K562 (cell line): Measurements from ENCODE around the gene ASNS. TPM values are rescaled to one million over a fixed set of nuclear protein-coding genes. Genes with fewer than 3 reads are reported as not detected.

Source experiments
- ATAC-seq: fragments of 200-7000 bp; cut with Tn5 transposase; 3 replicates; pipeline ENCODE4 v1.9.1; 2020; ENCODE audit warnings: moderate library complexity
- BruUV-seq: library from RNA; stranded (reverse); fragments of 400-500 nt; replicated peaks from 2 replicates; lab custom pipeline; 2021; lab: Mats Ljungman, UMichigan
- CTCF ChIA-PET: fragments of 300-600 bp; formaldehyde crosslinking; extraction: SDS; loops from one replicate; lab custom pipeline; 2021; ENCODE audit warnings: low intra/inter-chr PET ratio; lab: Yijun Ruan, JAX
- POLR2A ChIA-PET: fragments of 300-600, 350-650 bp; sonication (Branson Sonifier 250); formaldehyde crosslinking; extraction: SDS; loops from one replicate; lab custom pipeline; 2021; ENCODE audit warnings: antibody characterized with exemption, inconsistent platforms; lab: Yijun Ruan, JAX
- DNase-seq, 4 experiments: peaks; one replicate each; pipeline versions ENCODE4 v3.0.0 to v3.0.0-alpha.2; 2011 to 2018; ENCODE audit warnings: low spot score in 3 of 4, mixed read lengths in 3 of 4; ENCODE audit errors: extremely low read depth in 1 of 4
- FAIRE-seq: peaks from 2 replicates; lab custom pipeline; 2011; peaks lifted over from hg19 to GRCh38; lab: Jason Lieb, UNC
- H2AFZ ChIP-seq: 2 replicates; pipeline ENCODE4 v1.6.0; 2011; ENCODE audit warnings: low read depth, low read length, control low read depth, inconsistent platforms
- H3K27ac ChIP-seq: fragments of 200-600 bp; 3 replicates; pipeline ENCODE4 v1.8.0; 2011; ENCODE audit warnings: low read depth, mild to moderate bottlenecking, control low read depth, inconsistent platforms, low read length, moderate library complexity, mixed read lengths; ENCODE audit errors: extremely low read depth
- H3K27me3 ChIP-seq, 2 experiments: fragments of 300-600 bp in 1 of 2; 2 replicates in 1 of 2; 3 replicates in 1 of 2; pipeline versions ENCODE4 v1.6.0 to v1.8.0; 2011; ENCODE audit warnings: inconsistent platforms in 2 of 2, low read length in 2 of 2, mild to moderate bottlenecking in 1 of 2, mixed read lengths in 1 of 2, moderate library complexity in 1 of 2; ENCODE audit not compliant: control insufficient read depth in 2 of 2, insufficient read depth in 2 of 2
- H3K36me3 ChIP-seq: fragments of 300-600 bp; 3 replicates; pipeline ENCODE4 v1.8.0; 2011; ENCODE audit warnings: mild to moderate bottlenecking, low read length, inconsistent platforms; ENCODE audit not compliant: control insufficient read depth, insufficient read depth
- H3K4me1 ChIP-seq, 2 experiments: fragments of 200-600 bp in 1 of 2; replicated peaks in 1 of 2; 2 replicates in 1 of 2; 3 replicates in 1 of 2; pipeline versions ENCODE4 v1.5.1 to v1.8.0; 2011; ENCODE audit warnings: inconsistent platforms in 2 of 2, low read length in 2 of 2, mild to moderate bottlenecking in 1 of 2, mixed read lengths in 1 of 2, moderate library complexity in 1 of 2; ENCODE audit not compliant: control insufficient read depth in 2 of 2, insufficient read depth in 2 of 2
- H3K4me2 ChIP-seq: 2 replicates; pipeline ENCODE4 v1.6.1; 2011; ENCODE audit warnings: low read length, control low read depth, inconsistent platforms, mixed read lengths; ENCODE audit not compliant: insufficient read depth
- H3K4me3 ChIP-seq: fragments of 200-600 bp; sonication (generic), shearing (Covaris generic); 2 replicates; pipeline ENCODE4 v1.5.1; 2016; ENCODE audit warnings: control low read depth, inconsistent platforms
- H3K79me2 ChIP-seq: fragments of 200-600 bp; 3 replicates; pipeline ENCODE4 v1.8.0; 2011; ENCODE audit warnings: low read length, inconsistent platforms; ENCODE audit not compliant: control insufficient read depth, insufficient read depth
- H3K9ac ChIP-seq, 2 experiments: 2 replicates each; pipeline versions ENCODE4 v1.6.0 to v1.6.1; 2011; ENCODE audit warnings: low read depth in 2 of 2, low read length in 2 of 2, control low read depth in 1 of 2, inconsistent platforms in 1 of 2, mild to moderate bottlenecking in 1 of 2, mixed read lengths in 1 of 2; ENCODE audit not compliant: insufficient read depth in 1 of 2
- H3K9me1 ChIP-seq: one replicate; pipeline ENCODE4 v1.6.0; 2011; ENCODE audit warnings: inconsistent platforms, mild to moderate bottlenecking, low read length, moderate library complexity; ENCODE audit not compliant: control insufficient read depth, insufficient read depth
- H3K9me3 ChIP-seq: replicated peaks from 2 replicates; pipeline ENCODE4 v1.5.1; 2011; ENCODE audit warnings: low read depth, low read length, inconsistent platforms; ENCODE audit not compliant: control insufficient read depth, insufficient read depth
- H4K20me1 ChIP-seq: replicated peaks from 2 replicates; pipeline ENCODE4 v1.6.1; 2011; ENCODE audit warnings: low read length, inconsistent platforms, mixed read lengths; ENCODE audit not compliant: control insufficient read depth, insufficient read depth
- ATF4 ChIP-seq: fragments of 450-650 bp; formaldehyde crosslinking; IDR thresholded peaks from 2 replicates; pipeline ENCODE4 v1.4.0; 2022; ENCODE audit warnings: mild to moderate bottlenecking, moderate library complexity
- BCOR ChIP-seq: fragments of 450-650 bp; IDR thresholded peaks from 2 replicates; pipeline ENCODE4 v1.6.1; 2016
- C11orf30 ChIP-seq: fragments of 450-650 bp; IDR thresholded peaks from 2 replicates; pipeline ENCODE4 v1.6.1; 2016; ENCODE audit warnings: low read depth, mild to moderate bottlenecking
- ESRRA ChIP-seq: fragments of 450-650 bp; IDR thresholded peaks from 2 replicates; pipeline ENCODE4 v1.6.1; 2014; ENCODE audit warnings: low read depth, mild to moderate bottlenecking, moderate library complexity, borderline replicate concordance
- EWSR1 ChIP-seq: fragments of 450-650 bp; IDR thresholded peaks from 2 replicates; pipeline ENCODE4 v1.6.1; 2018; ENCODE audit warnings: borderline replicate concordance, mild to moderate bottlenecking, low read depth, moderate library complexity; ENCODE audit not compliant: partially characterized antibody
- HNRNPK ChIP-seq: fragments of 200-400 bp; formaldehyde crosslinking; IDR thresholded peaks from one replicate; pipeline ENCODE4 v1.6.1; 2018; ENCODE audit warnings: mild to moderate bottlenecking, low read depth, low read length; ENCODE audit not compliant: poor library complexity, severe bottlenecking
- HNRNPLL ChIP-seq: fragments of 200-400 bp; formaldehyde crosslinking; IDR thresholded peaks from 2 replicates; pipeline ENCODE4 v1.6.1; 2017; ENCODE audit warnings: low read length, low read depth, mild to moderate bottlenecking; ENCODE audit not compliant: poor library complexity, severe bottlenecking
- IRF2 ChIP-seq: sonication (generic); formaldehyde crosslinking; IDR thresholded peaks from 2 replicates; pipeline ENCODE4 v1.8.1; 2022; ENCODE audit warnings: mild to moderate bottlenecking, missing genetic modification reagents
- MAFF ChIP-seq: IDR thresholded peaks from 2 replicates; pipeline ENCODE4 v1.6.1; 2012; ENCODE audit warnings: low read length, improper control_type of control experiment
- MAFG ChIP-seq: fragments of 450-650 bp; conservative IDR thresholded peaks from 2 replicates; pipeline ENCODE4 v1.6.1; 2016; ENCODE audit warnings: missing genetic modification characterization, missing compliant biosample characterization
- MAFK ChIP-seq: IDR thresholded peaks from 2 replicates; pipeline ENCODE4 v1.6.1; 2011; ENCODE audit warnings: low read length, improper control_type of control experiment
- MEF2A ChIP-seq: IDR thresholded peaks from 2 replicates; pipeline ENCODE4 v1.6.1; 2011; ENCODE audit warnings: low read depth, mild to moderate bottlenecking, low read length, moderate library complexity; ENCODE audit not compliant: control insufficient read depth
- MYBL2 ChIP-seq, 2 experiments: fragments of 450-650 bp in 1 of 2; sonication (generic) in 1 of 2; formaldehyde crosslinking in 1 of 2; IDR thresholded peaks; 2 replicates each; pipeline versions ENCODE4 v1.6.1 to v1.8.1; 2017 to 2022; ENCODE audit warnings: borderline replicate concordance in 1 of 2, inconsistent platforms in 1 of 2, low read depth in 1 of 2, mild to moderate bottlenecking in 1 of 2, missing genetic modification reagents in 1 of 2, moderate library complexity in 1 of 2
- NONO ChIP-seq, 2 experiments: fragments of 200-400 bp in 1 of 2; fragments of 450-650 bp in 1 of 2; formaldehyde crosslinking in 1 of 2; IDR thresholded peaks; 2 replicates each; pipeline ENCODE4 v1.6.1; 2017; ENCODE audit warnings: low read depth in 2 of 2, mild to moderate bottlenecking in 2 of 2, moderate library complexity in 2 of 2, low read length in 1 of 2
- NR0B1 ChIP-seq: fragments of 450-650 bp; IDR thresholded peaks from one replicate; pipeline ENCODE4 v1.6.1; 2018; ENCODE audit warnings: mild to moderate bottlenecking, moderate library complexity; ENCODE audit not compliant: partially characterized antibody
- NR2F6 ChIP-seq: fragments of 450-650 bp; formaldehyde crosslinking; IDR thresholded peaks from 2 replicates; pipeline ENCODE4 v1.4.0; 2020; ENCODE audit warnings: mild to moderate bottlenecking
- RFX7 ChIP-seq: fragments of 250-450 bp; sonication (Bioruptor Pico); IDR thresholded peaks from 2 replicates; pipeline ENCODE4 v1.5.1; 2021; ENCODE audit warnings: mild to moderate bottlenecking
- STAG1 ChIP-seq: sonication (generic); formaldehyde crosslinking; IDR thresholded peaks from 2 replicates; pipeline ENCODE4 v1.5.0; 2020; ENCODE audit warnings: missing genetic modification reagents, borderline replicate concordance
- ZNF316 ChIP-seq: fragments of 450-650 bp; IDR thresholded peaks from 2 replicates; pipeline ENCODE4 v1.6.1; 2016
- ZNF395 ChIP-seq: fragments of 200-800 bp; sonication (Bioruptor generic); IDR thresholded peaks from 2 replicates; pipeline ENCODE4 v1.6.1; 2017; ENCODE audit warnings: missing genetic modification characterization, missing compliant biosample characterization
- WGBS: fragments of 100-300 bp; shearing (Covaris generic); methylation state at CpG from one replicate; pipeline ENCODE4 v1.1.6; 2016; ENCODE audit warnings: low coverage, mixed read lengths; ENCODE audit not compliant: insufficient coverage; ENCODE audit errors: missing lambda C conversion rate; 5-methylcytosine and 5-hydroxymethylcytosine counted together
- in situ Hi-C: fragments of 300-500 bp; cut with MboI; formaldehyde crosslinking; loops from 4 replicates; pipeline ENCODE4 v1.15.0; 2018; ENCODE audit warnings: inconsistent platforms, mixed read lengths
- intact Hi-C: fragments of 100-400 bp; cut with micrococcal nuclease; formaldehyde crosslinking; loops from 2 replicates; pipeline ENCODE4 v1.14.2; 2022
- polyA plus RNA-seq, 8 experiments: library from polyadenylated mRNA; depleted of rRNA in 4 of 8; stranded (reverse) in 5 of 8; unstranded in 3 of 8; fragments of >200 nt; fragmentation: Nextera tagmentation in 2 of 8; fragmentation: Illumina TruSeq in 1 of 8; extraction: Ambion mirVana in 2 of 8; extraction: Trizol in 1 of 8; gene quantifications; 2 replicates each; pipeline versions ENCODE4 v1.2.1 to v1.2.3, GENCODE V29; 2011 to 2014; ENCODE audit warnings: inconsistent platforms in 1 of 8, missing spikeins in 1 of 8
- total RNA-seq, 7 experiments: library from RNA; depleted of rRNA in 6 of 7; stranded (reverse); fragments of >200 nt in 6 of 7; fragmentation: Illumina TruSeq in 2 of 7; extraction: Trizol in 2 of 7; gene quantifications; 2 replicates each; pipeline versions ENCODE4 v1.2.1 to v1.2.3, GENCODE V29; 2011 to 2021; ENCODE audit warnings: low replicate concordance in 1 of 7

The ASNS gene
- total and polyA plus RNA-seq, 9 of the 15 experiments (the other 6 are each of a cell fraction or from before 2014, with no cell fraction given) = 42.1 to 354 (median 215) TPM

- in situ Hi-C loops = no loop called here
- intact Hi-C loops = no loop called here
- POLR2A ChIA-PET = no interaction called here
- TF ChIP-seq ZNF395 (CRISPR knock-in tag) (no peak), BCOR (no peak), NR0B1 (no peak), MAFG (tag) (peak; percentile 34; the same call in 1 of the 2 replicates), MYBL2 (IDR thresholded peaks at IDR 0.05; ENCODE audit: low read depth) (no peak), MYBL2 (CRISPR knock-in tag; IDR thresholded peaks at IDR 0.05; ENCODE audit: borderline replicate concordance) (no peak), STAG1 (CRISPR knock-in tag) (no peak), EWSR1 (no peak), NR2F6 (CRISPR knock-in tag) (no peak), RFX7 (CRISPR knock-in tag) (no peak), IRF2 (CRISPR knock-in tag) (no peak), ATF4 (no peak), MAFF (peak; percentile 54; the same call in 1 of the 2 replicates), ZNF316 (peak; percentile 77), HNRNPK (no peak), C11orf30 (peak; percentile 60; the same call in 1 of the 2 replicates), MEF2A (no peak), ESRRA (no peak), HNRNPLL (no peak), MAFK (peak; percentile 49; the same call in 1 of the 2 replicates), NONO (IDR thresholded peaks at IDR 0.05; ENCODE audit: low read depth in 2 of 2, low read length in 1 of 2) (no peak)
- H3K4me1 ChIP-seq = no peaks in the 10 kb centered on the region
- H3K79me2 ChIP-seq = no peaks in the 10 kb centered on the region
- H3K27ac ChIP-seq = no peak overlapping the region
- no peak overlapping the region for H3K9ac ChIP-seq
- CTCF ChIA-PET = no interaction called here
- ATAC-seq = no peak
- no peaks in the 10 kb centered on the region for H3K9me1 ChIP-seq
- no peak overlapping the region for H2AFZ ChIP-seq
- no peak overlapping the region for H3K4me2 ChIP-seq
- H3K36me3 ChIP-seq = no peaks in the 10 kb centered on the region
- DNase-seq = no peak
- 5% methylated on average over 5 of the region's 5 CpGs for WGBS
- no peaks in the 10 kb centered on the region for H3K9me3 ChIP-seq
- no peak overlapping the region for H3K4me3 ChIP-seq
- no peaks in the 10 kb centered on the region for H4K20me1 ChIP-seq
- no peak for FAIRE-seq
- no peaks in the 10 kb centered on the region for H3K27me3 ChIP-seq
- no TSS peak for BruUV-seq
These were observed 54.0 kb downstream of the ASNS start for GRCh38 chr7:97818066-97818663.
